ENCODE results near the gene TTC19.
"Not testable (repeated sequence)": the region's sequence is repeated elsewhere in the genome, so short reads cannot be mapped to it uniquely, and the experiment has no call there.

TTC19 gene

GRCh38 chr17:16026895-16027294 is 27.3 kb downstream of the TTC19 start:
- no peak for FAIRE-seq
- no peak for DNase-seq (ENCODE audit: insufficient read length, low spot score)

GRCh38 chr17:16027708-16028584 is 28.3 kb downstream of the TTC19 start:
- peak; percentile 44 for FAIRE-seq

GRCh38 chr17:16033729-16034349 is 34.2 kb downstream of the TTC19 start:
- FAIRE-seq, result no peak
- no peak for DNase-seq (ENCODE audit: insufficient read length, low spot score)

More at GRCh38 chr17:16027708-16028584, 28.3 kb downstream of the TTC19 start:
- DNase-seq (ENCODE audit: insufficient read length, low spot score), result no peak

- DNase-seq (ENCODE audit: insufficient read length, low spot score), result no peak
- no peak for FAIRE-seq
Observed at GRCh38 chr17:16036261-16036660, 36.6 kb downstream of the TTC19 start.

GRCh38 chr17:16037636-16038035 is 38.0 kb downstream of the TTC19 start:
- FAIRE-seq, result no peak

GRCh38 chr17:16040710-16041251 is 41.2 kb downstream of the TTC19 start:
- DNase-seq (ENCODE audit: insufficient read length, low spot score) (no peak), FAIRE-seq (no peak)

More at GRCh38 chr17:16037636-16038035, 38.0 kb downstream of the TTC19 start:
- DNase-seq (ENCODE audit: insufficient read length, low spot score), result no peak

GRCh38 chr17:16044487-16044886 is 44.9 kb downstream of the TTC19 start:
- peak; percentile 52 for FAIRE-seq
- DNase-seq (ENCODE audit: insufficient read length, low spot score), result no peak

GRCh38 chr17:16046966-16047365 is 47.3 kb downstream of the TTC19 start:
- FAIRE-seq, result no peak
- DNase-seq (ENCODE audit: insufficient read length, low spot score), result no peak

GRCh38 chr17:16048811-16049449 is 49.3 kb downstream of the TTC19 start:
- DNase-seq (ENCODE audit: insufficient read length, low spot score), result no peak
- no peak for FAIRE-seq

GRCh38 chr17:16050844-16051243 is 51.2 kb downstream of the TTC19 start:
- DNase-seq (ENCODE audit: insufficient read length, low spot score) (no peak), FAIRE-seq (no peak)

- no peak for DNase-seq (ENCODE audit: insufficient read length, low spot score)
- no peak for FAIRE-seq
Observed at GRCh38 chr17:16052486-16052885, 52.9 kb downstream of the TTC19 start.

GRCh38 chr17:16055139-16055538 is 55.5 kb downstream of the TTC19 start:
- not testable (repeated sequence) for DNase-seq (ENCODE audit: insufficient read length, low spot score); FAIRE-seq

- no peak for FAIRE-seq
- no peak for DNase-seq (ENCODE audit: insufficient read length, low spot score)
Observed at GRCh38 chr17:16061631-16062030, 62.0 kb downstream of the TTC19 start.

- DNase-seq (ENCODE audit: insufficient read length, low spot score) (no peak), FAIRE-seq (no peak)
Observed at GRCh38 chr17:16066125-16066524, 66.5 kb downstream of the TTC19 start.

GRCh38 chr17:16068323-16068722 is 68.7 kb downstream of the TTC19 start:
- no peak for FAIRE-seq
- DNase-seq (ENCODE audit: insufficient read length, low spot score), result no peak

- no peak for FAIRE-seq
Observed at GRCh38 chr17:16072031-16072430, 72.4 kb downstream of the TTC19 start.

GRCh38 chr17:16073845-16074244 is 74.2 kb downstream of the TTC19 start:
- FAIRE-seq, result no peak
- no peak for DNase-seq (ENCODE audit: insufficient read length, low spot score)

More at GRCh38 chr17:16072031-16072430, 72.4 kb downstream of the TTC19 start:
- DNase-seq (ENCODE audit: insufficient read length, low spot score), result no peak

- FAIRE-seq, result no peak
- no peak for DNase-seq (ENCODE audit: insufficient read length, low spot score)
Observed at GRCh38 chr17:16074423-16074822, 74.8 kb downstream of the TTC19 start.

GRCh38 chr17:16075949-16076348 is 76.3 kb downstream of the TTC19 start:
- FAIRE-seq, result no peak

More at GRCh38 chr17:16075949-16076348, 76.3 kb downstream of the TTC19 start:
- no peak for DNase-seq (ENCODE audit: insufficient read length, low spot score)
